Tibial nerve (tissue), 4 donors: ENCODE measurements around the gene SLC22A3. TPM values are rescaled to one million over a fixed set of nuclear protein-coding genes. Genes with fewer than 3 reads are reported as not detected.

ENCODE experiments used
- DNase-seq, 2 donors: peaks; one replicate each; pipeline ENCODE4 v3.0.0-alpha.2; 2019; ENCODE audit warnings: low spot score in 2 of 2
- H3K27ac ChIP-seq, 4 donors: fragments of 200-600 bp; sonication (generic) in 3 of 4; one replicate each; pipeline ENCODE4 v1.5.1; 2017 to 2019; ENCODE audit warnings: mild to moderate bottlenecking in 1 of 4
- H3K27me3 ChIP-seq, 2 donors: fragments of 200-600 bp; sonication (generic) in 1 of 2; one replicate each; pipeline versions ENCODE4 v1.5.1 to v1.6.0; 2017 to 2019
- H3K36me3 ChIP-seq, 3 donors: fragments of 200-600 bp; sonication (generic); one replicate each; pipeline ENCODE4 v1.5.1; 2018 to 2019
- H3K4me1 ChIP-seq, 4 donors: fragments of 200-600 bp; sonication (generic) in 3 of 4; one replicate each; pipeline ENCODE4 v1.5.1; 2017 to 2019
- H3K4me3 ChIP-seq, 4 donors: fragments of 200-600 bp; sonication (generic) in 3 of 4; one replicate each; pipeline ENCODE4 v1.5.1; 2017 to 2019; ENCODE audit warnings: mild to moderate bottlenecking in 1 of 4, moderate library complexity in 1 of 4
- H3K9me3 ChIP-seq, 4 donors: fragments of 200-600 bp; sonication (generic) in 3 of 4; one replicate each; pipeline ENCODE4 v1.5.1; 2017 to 2019
- EP300 ChIP-seq, 2 donors: sonication (generic); formaldehyde crosslinking; IDR thresholded peaks; one replicate each; pipeline ENCODE4 v1.6.1; 2017; ENCODE audit warnings: antibody characterized with exemption in 2 of 2, mild to moderate bottlenecking in 1 of 2
- POLR2A ChIP-seq, 2 donors: fragments of 450-650 bp; IDR thresholded peaks; one replicate each; pipeline ENCODE4 v1.6.1; 2017; ENCODE audit warnings: antibody characterized with exemption in 2 of 2, mild to moderate bottlenecking in 2 of 2, moderate library complexity in 2 of 2
- WGBS, 2 donors: methylation state at CpG; one replicate each; pipeline ENCODE4 v1.1.5; 2018; 5-methylcytosine and 5-hydroxymethylcytosine counted together
- total RNA-seq, 4 donors: library from RNA; depleted of rRNA; stranded (reverse); fragments of >200 nt; gene quantifications; one replicate each; pipeline ENCODE4 v1.1.0, GENCODE V29; 2016
- TF ChIP-seq, protein P1 (sequence below), 5 experiments: fragments of 200-600 bp in 3 of 5; fragments of 450-650 bp in 2 of 5; sonication (generic) in 3 of 5; IDR thresholded peaks; one replicate each; pipeline ENCODE4 v1.5.1; 2016 to 2019; ENCODE audit warnings: antibody characterized with exemption in 5 of 5, mild to moderate bottlenecking in 3 of 5, moderate library complexity in 2 of 5

The SLC22A3 gene
- total RNA-seq, 4 donors from 2014 or later = 76.8 to 361 (median 263) TPM

DNA sequence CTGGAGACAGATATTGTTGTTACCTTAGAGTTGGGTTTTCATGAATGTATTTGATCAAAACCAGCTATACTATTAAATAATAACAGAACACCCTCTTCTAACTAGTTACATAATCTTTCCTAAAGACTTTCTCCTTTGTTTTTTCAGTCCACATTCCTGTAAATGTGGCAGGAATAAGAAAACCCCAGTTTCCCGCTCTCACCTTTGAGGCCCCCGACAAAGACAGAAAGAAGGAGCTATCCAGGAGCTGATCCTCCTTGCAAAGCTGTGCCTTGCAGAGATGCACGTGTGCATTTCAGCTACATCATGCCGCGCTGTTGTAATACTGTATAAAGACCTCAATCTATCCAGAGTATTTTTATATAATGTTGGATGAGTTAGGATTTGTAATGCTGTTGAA is 102.7 kb downstream of the SLC22A3 start:
- 91 to 92% methylated on average over 5 of the region's 5 CpGs for WGBS, 2 donors
- H3K4me1 ChIP-seq = peaks cover 0 to 12% (median 3%) of the 10 kb centered on the region in 4 donors
- no peak for DNase-seq
- TF ChIP-seq, protein P1, sequence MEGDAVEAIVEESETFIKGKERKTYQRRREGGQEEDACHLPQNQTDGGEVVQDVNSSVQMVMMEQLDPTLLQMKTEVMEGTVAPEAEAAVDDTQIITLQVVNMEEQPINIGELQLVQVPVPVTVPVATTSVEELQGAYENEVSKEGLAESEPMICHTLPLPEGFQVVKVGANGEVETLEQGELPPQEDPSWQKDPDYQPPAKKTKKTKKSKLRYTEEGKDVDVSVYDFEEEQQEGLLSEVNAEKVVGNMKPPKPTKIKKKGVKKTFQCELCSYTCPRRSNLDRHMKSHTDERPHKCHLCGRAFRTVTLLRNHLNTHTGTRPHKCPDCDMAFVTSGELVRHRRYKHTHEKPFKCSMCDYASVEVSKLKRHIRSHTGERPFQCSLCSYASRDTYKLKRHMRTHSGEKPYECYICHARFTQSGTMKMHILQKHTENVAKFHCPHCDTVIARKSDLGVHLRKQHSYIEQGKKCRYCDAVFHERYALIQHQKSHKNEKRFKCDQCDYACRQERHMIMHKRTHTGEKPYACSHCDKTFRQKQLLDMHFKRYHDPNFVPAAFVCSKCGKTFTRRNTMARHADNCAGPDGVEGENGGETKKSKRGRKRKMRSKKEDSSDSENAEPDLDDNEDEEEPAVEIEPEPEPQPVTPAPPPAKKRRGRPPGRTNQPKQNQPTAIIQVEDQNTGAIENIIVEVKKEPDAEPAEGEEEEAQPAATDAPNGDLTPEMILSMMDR (IDR thresholded peaks at IDR 0.05) = no peak
- TF ChIP-seq POLR2A (IDR thresholded peaks at IDR 0.05) = no peak
- TF ChIP-seq EP300 (IDR thresholded peaks at IDR 0.05) = no peak
- H3K27ac ChIP-seq = no peak overlapping the region
- H3K9me3 ChIP-seq = peaks cover 0 to 7% (median 0%) of the 10 kb centered on the region in 4 donors
- no peaks in the 10 kb centered on the region for H3K27me3 ChIP-seq
- H3K4me3 ChIP-seq = no peak overlapping the region
- H3K36me3 ChIP-seq = peaks cover 0 to 4% (median 0%) of the 10 kb centered on the region in 3 donors

DNA sequence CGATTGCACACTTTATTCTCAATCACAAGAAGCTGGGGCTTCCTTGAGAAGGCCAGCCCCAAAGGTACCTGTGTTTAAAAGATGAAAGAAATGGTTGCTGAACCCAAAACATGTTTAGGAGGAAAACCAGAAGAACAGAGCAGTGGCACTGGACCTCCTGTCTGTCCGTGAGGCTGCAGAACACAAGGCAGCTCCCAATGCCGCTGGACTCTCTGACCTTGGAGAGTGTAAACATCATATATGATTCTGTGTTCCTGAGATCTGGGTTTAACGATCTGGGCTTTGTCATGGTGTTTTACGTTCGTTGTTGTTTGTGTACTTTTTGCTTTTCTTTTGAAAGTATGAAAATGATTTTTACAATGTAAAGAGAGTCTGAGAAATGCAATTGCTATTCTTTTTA is 106.1 kb downstream of the SLC22A3 start:
- TF ChIP-seq EP300 (IDR thresholded peaks at IDR 0.05) = no peak
- TF ChIP-seq, protein P1 (IDR thresholded peaks at IDR 0.05) = no peak
- no peak for TF ChIP-seq POLR2A (IDR thresholded peaks at IDR 0.05)
- DNase-seq = no peak
- Histone ChIP-seq H3K36me3 (peaks cover 0 to 4% (median 0%) of the 10 kb centered on the region in 3 donors), H3K4me3 (no peak overlapping the region), H3K4me1 (peaks cover 0 to 23% (median 5%) of the 10 kb centered on the region in 4 donors), H3K27me3 (no peaks in the 10 kb centered on the region), H3K27ac (no peak overlapping the region), H3K9me3 (peaks cover 0 to 7% (median 0%) of the 10 kb centered on the region in 4 donors)
- WGBS, 2 donors = 74 to 79% methylated on average over 6 of the region's 6 CpGs

DNA sequence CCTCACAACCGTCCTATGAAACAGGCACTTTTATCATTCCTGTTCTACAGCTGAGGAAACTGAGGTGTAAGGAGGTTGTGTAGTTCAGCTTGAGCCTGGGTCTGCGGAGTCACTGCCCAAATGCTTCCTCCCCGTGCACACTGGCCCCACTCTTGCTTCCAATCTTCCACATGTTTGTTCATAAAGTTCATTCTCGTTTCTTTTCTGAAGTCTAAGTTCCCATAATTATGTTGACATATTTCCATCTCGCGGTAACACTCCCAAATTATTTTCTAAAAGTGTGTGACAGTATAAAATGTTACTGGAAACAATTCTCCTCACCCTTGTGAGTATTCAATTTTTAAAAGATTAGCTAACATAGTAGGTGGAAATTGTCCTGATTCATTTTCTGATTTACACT is 106.9 kb downstream of the SLC22A3 start:
- Histone ChIP-seq H3K36me3 (peaks cover 0 to 4% (median 0%) of the 10 kb centered on the region in 3 donors), H3K4me3 (no peak overlapping the region), H3K4me1 (peaks cover 0 to 23% (median 5%) of the 10 kb centered on the region in 4 donors), H3K27ac (peak overlapping the region in 1 of 4 donors; percentile 47), H3K27me3 (no peaks in the 10 kb centered on the region), H3K9me3 (peaks cover 0 to under 1% (median 0%) of the 10 kb centered on the region in 4 donors)
- TF ChIP-seq EP300 (IDR thresholded peaks at IDR 0.05) (no peak), POLR2A (IDR thresholded peaks at IDR 0.05) (no peak)
- TF ChIP-seq, protein P1 (IDR thresholded peaks at IDR 0.05) = no peak
- WGBS, 2 donors = 52 to 61% methylated on average over 6 of the region's 6 CpGs
- no peak for DNase-seq

DNA sequence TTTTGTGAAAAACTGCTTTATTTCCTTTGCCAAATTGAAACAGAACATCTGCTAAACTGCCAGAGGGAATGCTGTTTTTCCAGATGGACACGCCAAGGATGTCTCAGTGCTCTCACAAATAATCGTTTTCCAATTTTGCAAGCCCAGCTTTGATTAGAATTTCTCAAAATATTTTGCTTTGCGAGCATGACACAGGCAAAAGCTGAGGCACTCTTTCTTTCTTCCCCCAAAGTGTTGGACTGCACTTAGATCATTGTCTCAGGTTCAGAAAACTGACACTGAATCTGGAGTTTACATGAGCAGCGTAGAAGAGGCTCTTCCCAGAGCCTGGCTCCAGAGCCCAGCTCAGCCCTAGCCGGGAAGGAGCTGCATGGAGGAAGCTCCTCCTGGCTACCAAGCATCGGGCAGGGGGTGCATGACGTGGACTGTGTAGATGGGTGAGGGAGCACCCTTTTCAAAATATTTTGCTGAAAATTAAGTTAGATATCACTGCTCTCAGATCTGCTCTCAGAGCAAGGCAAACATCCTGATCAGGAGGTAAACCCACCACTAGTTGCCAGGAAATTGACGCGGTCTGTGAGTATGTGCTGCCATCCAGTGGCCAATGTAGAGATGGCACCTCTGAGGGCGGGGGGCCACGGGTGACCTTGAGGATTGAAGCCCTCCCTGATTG is 107.5 kb downstream of the SLC22A3 start:
- H3K27me3 ChIP-seq = no peaks in the 10 kb centered on the region
- 15 to 20% methylated on average over 11 of the region's 11 CpGs for WGBS, 2 donors
- peak overlapping the region in 1 of 4 donors; percentile 8 for H3K4me3 ChIP-seq
- DNase-seq = peak; percentile 54 to 77
- H3K27ac ChIP-seq = peak overlapping the region in 2 of 4 donors; percentile 38 to 47
- peaks cover 0 to 23% (median 5%) of the 10 kb centered on the region in 4 donors for H3K4me1 ChIP-seq
- no peaks in the 10 kb centered on the region for H3K9me3 ChIP-seq
- TF ChIP-seq, protein P1 (IDR thresholded peaks at IDR 0.05) = peak; percentile 87 to 97 (median 94)
- TF ChIP-seq POLR2A (IDR thresholded peaks at IDR 0.05) (no peak), EP300 (IDR thresholded peaks at IDR 0.05) (peak in 1 of 2 donors; percentile 39)
- peaks cover 0 to 4% (median 0%) of the 10 kb centered on the region in 3 donors for H3K36me3 ChIP-seq

DNA sequence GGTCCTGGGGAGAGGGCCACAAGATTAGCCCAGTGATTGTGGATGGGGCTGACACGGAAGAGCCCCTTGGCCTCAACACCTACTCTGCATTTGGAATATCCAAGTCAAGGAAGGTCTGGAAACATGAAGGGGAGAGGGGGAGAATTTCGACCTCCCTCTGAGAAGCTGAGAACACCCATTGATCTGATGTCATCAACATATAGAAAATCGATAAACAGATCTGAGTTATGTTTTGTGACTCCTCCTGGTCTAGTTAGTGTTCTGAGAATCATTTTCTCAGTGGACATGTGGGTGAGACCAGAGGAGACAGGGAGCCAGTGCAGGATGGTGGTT is 108.0 kb downstream of the SLC22A3 start:
- peak overlapping the region in 2 of 4 donors; percentile 38 to 47 for H3K27ac ChIP-seq
- peaks cover 0 to 23% (median 5%) of the 10 kb centered on the region in 4 donors for H3K4me1 ChIP-seq

More for the DNA sequence above, 108.0 kb downstream of the SLC22A3 start:
- H3K9me3 ChIP-seq = no peaks in the 10 kb centered on the region
- 44 to 46% methylated on average over 3 of the region's 3 CpGs for WGBS, 2 donors
- H3K4me3 ChIP-seq = no peak overlapping the region
- peaks cover 0 to 4% (median 0%) of the 10 kb centered on the region in 3 donors for H3K36me3 ChIP-seq
- DNase-seq = no peak
- TF ChIP-seq, protein P1 (IDR thresholded peaks at IDR 0.05) = no peak
- no peaks in the 10 kb centered on the region for H3K27me3 ChIP-seq
